Adrenal gland (tissue), 12 donors: ENCODE results near the gene PPFIA3. TPM values are rescaled to one million over a fixed set of nuclear protein-coding genes. Genes with fewer than 3 reads are reported as not detected.
A peak's percentile ranks its signal among the peaks of the same experiment; 100 is the strongest.
"Not testable (repeated sequence)": the region's sequence is repeated elsewhere in the genome, so short reads cannot be mapped to it uniquely, and the experiment has no call there.

ENCODE experiments used
- DNase-seq, 7 donors: peaks; one replicate each; pipeline ENCODE4 v3.0.0-alpha.2; 2019 to 2020
- H3K27ac ChIP-seq, 5 donors: fragments of 200-600 bp; sonication (generic) in 4 of 5; 1 replicate in 3 of 5; 2 replicates in 2 of 5; pipeline versions ENCODE4 v1.5.1 to v1.8.0; 2016 to 2020; ENCODE audit warnings: mild to moderate bottlenecking in 1 of 5
- H3K27me3 ChIP-seq: fragments of 200-600 bp; 2 replicates; pipeline ENCODE4 v1.8.0; 2021
- H3K36me3 ChIP-seq, 2 donors: fragments of 200-600 bp; replicated peaks in 1 of 2; 1 replicate in 1 of 2; 2 replicates in 1 of 2; pipeline versions ENCODE4 v1.5.1 to v1.8.0; 2018 to 2022
- H3K4me1 ChIP-seq, 2 donors: fragments of 200-600 bp; replicated peaks in 1 of 2; 1 replicate in 1 of 2; 2 replicates in 1 of 2; pipeline versions ENCODE4 v1.5.1 to v1.8.0; 2018 to 2021
- H3K4me3 ChIP-seq, 4 donors: fragments of 200-600 bp; sonication (generic) in 3 of 4; one replicate each; pipeline ENCODE4 v1.5.1; 2016 to 2018
- H3K9me3 ChIP-seq, 3 donors: fragments of 200-600 bp; sonication (generic) in 1 of 3; replicated peaks in 1 of 3; 1 replicate in 2 of 3; 2 replicates in 1 of 3; pipeline versions ENCODE4 v1.5.1 to v1.8.0; 2016 to 2021
- POLR2A ChIP-seq, 2 donors: fragments of 450-650 bp; IDR thresholded peaks; one replicate each; pipeline ENCODE4 v1.6.1; 2017; ENCODE audit warnings: antibody characterized with exemption in 2 of 2, mild to moderate bottlenecking in 2 of 2, moderate library complexity in 1 of 2
- WGBS, 4 donors: extraction: QIAGEN DNeasy Blood & Tissue Kit in 2 of 4; methylation state at CpG; one replicate each; pipeline versions ENCODE4 v1.1.5 to v1.1.7; 2013 to 2017; 5-methylcytosine and 5-hydroxymethylcytosine counted together
- intact Hi-C, 2 donors: fragments of 100-400 bp; cut with DNase I; formaldehyde crosslinking; loops; one replicate each; pipeline versions ENCODE4 v1.14.1 to v1.15.0; 2022 to 2023
- polyA plus RNA-seq, 3 donors: library from polyadenylated mRNA; stranded (reverse); fragments of 200-250 nt in 2 of 3; fragments of 350-450 nt in 1 of 3; fragmentation: Illumina TruSeq in 1 of 3; extraction: RNeasy Lipid Tissue Mini Kit (QIAGEN cat#74804) in 1 of 3; gene quantifications; one replicate each; pipeline ENCODE4 v1.2.3, GENCODE V29; 2013 to 2014
- total RNA-seq, 9 donors: library from RNA; depleted of rRNA in 4 of 9; stranded (reverse); fragments of >200 nt in 4 of 9; fragments of 120-200 nt in 1 of 9; fragmentation: NEBNext Ultra II Directional in 1 of 9; extraction: Animal tissue kit (Norgen Biotek cat#: 25700) in 1 of 9; gene quantifications; one replicate each; pipeline versions ENCODE4 v1.1.0 to v1.2.4, GENCODE V29; 2013 to 2023
- TF ChIP-seq, protein P1 (sequence below), 6 experiments: fragments of 450-650 bp in 4 of 6; fragments of 200-600 bp in 2 of 6; sonication (generic) in 1 of 6; IDR thresholded peaks; 1 replicate in 5 of 6; 2 replicates in 1 of 6; pipeline versions ENCODE4 v1.5.1 to v1.8.0; 2016 to 2021; ENCODE audit warnings: antibody characterized with exemption in 6 of 6, mild to moderate bottlenecking in 2 of 6, moderate library complexity in 1 of 6
- donor health status: healthy with polysubstance abuse.
- donor health status: Bipolar disorder and iron deficiency.
- donor health status: DM: yes; HTN: yes; CAD: no.
- donor health status: DM: no; HTN: no; CAD: no.
- donor health status: DM: no; HTN: no; CAD: no.
- donor health status: DM: yes; HTN: yes; CAD: no.

PPFIA3 gene
- total and polyA plus RNA-seq, 12 donors, result 2.9 to 60.2 (median 14.9) TPM

DNA sequence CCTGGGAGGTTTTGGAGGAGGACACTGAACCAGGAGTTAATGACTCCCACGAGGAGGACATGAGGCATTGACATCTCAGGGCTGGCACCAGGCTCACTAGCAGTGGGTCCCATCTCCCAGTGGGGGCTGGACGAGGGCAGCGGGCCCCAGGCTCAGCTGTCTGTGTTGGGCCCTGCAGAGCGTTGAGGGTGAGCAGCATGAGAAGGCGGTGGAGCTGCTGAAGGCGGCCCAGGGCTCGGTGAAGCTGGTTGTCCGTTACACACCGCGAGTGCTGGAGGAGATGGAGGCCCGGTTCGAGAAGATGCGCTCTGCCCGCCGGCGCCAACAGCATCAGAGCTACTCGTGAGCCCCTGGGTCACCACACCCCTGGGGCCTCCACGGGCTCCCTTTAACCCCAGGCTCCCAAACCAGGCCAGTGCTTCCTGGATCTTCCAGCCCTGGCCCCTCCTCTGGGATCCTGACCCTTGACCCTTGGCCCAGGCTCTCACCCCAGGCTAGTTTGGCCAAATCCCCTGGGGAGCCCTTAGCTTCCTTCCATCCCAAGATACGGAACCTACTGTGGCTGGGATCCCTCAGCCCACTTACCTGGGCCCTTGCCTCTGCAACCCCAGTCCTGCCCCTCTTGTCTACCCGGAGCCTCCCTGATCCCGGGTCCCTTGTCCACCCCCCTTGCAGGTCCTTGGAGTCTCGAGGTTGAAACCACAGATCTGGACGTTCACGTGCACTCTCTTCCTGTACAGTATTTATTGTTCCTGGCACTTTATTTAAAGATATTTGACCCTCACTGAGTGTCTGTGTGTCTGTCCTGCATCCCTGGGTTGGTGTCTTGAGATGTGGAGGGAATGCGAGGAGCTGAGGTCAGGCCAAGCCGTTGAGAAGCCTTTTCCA lies 1.4 kb upstream of the PPFIA3 start:
- H3K27me3 ChIP-seq, result no peaks in the 10 kb centered on the region
- 43 to 66% (median 56%) methylated on average over 12 to 26 of the region's 26 CpGs for WGBS, 4 donors
- H3K4me1 ChIP-seq, result peaks cover 24 to 33% of the 10 kb centered on the region in 2 donors
- TF ChIP-seq POLR2A (IDR thresholded peaks at IDR 0.05), result no peak
- TF ChIP-seq, protein P1, sequence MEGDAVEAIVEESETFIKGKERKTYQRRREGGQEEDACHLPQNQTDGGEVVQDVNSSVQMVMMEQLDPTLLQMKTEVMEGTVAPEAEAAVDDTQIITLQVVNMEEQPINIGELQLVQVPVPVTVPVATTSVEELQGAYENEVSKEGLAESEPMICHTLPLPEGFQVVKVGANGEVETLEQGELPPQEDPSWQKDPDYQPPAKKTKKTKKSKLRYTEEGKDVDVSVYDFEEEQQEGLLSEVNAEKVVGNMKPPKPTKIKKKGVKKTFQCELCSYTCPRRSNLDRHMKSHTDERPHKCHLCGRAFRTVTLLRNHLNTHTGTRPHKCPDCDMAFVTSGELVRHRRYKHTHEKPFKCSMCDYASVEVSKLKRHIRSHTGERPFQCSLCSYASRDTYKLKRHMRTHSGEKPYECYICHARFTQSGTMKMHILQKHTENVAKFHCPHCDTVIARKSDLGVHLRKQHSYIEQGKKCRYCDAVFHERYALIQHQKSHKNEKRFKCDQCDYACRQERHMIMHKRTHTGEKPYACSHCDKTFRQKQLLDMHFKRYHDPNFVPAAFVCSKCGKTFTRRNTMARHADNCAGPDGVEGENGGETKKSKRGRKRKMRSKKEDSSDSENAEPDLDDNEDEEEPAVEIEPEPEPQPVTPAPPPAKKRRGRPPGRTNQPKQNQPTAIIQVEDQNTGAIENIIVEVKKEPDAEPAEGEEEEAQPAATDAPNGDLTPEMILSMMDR (IDR thresholded peaks at IDR 0.05), result no peak
- no peak for DNase-seq
- peak overlapping the region; percentile 87 to 98 (median 96) for H3K27ac ChIP-seq
- H3K9me3 ChIP-seq, result no peaks in the 10 kb centered on the region
- intact Hi-C loops, result no loop called here
- H3K4me3 ChIP-seq, result peak overlapping the region in 2 of 4 donors; percentile 44 to 61
- H3K36me3 ChIP-seq, result no peaks in the 10 kb centered on the region

GRCh38 chr19:49118565-49119410 lies 556 bp upstream of the PPFIA3 start, which contains the start of gene C19orf73:
TSS of gene C19orf73 (minus strand) at chr19:49119143. CDS start at chr19:49119022, 121 bp downstream.
- intact Hi-C loops, result no loop called here
- WGBS, 4 donors, result 1% methylated on average over 24 to 85 of the region's 85 CpGs
- peak within 1 kb of the TSS in 2 of 4 donors; percentile 44 to 61 for H3K4me3 ChIP-seq
- H3K36me3 ChIP-seq, result no peaks in the 10 kb centered on the region
- peak within 1 kb of the TSS; percentile 87 to 98 (median 96) for H3K27ac ChIP-seq
- H3K4me1 ChIP-seq, result peaks cover 22 to 27% of the 10 kb centered on the region in 2 donors
- no peaks in the 10 kb centered on the region for H3K27me3 ChIP-seq
- H3K9me3 ChIP-seq, result no peaks in the 10 kb centered on the region
- DNase-seq, result peak; percentile 95 to 97 (median 95)
- TF ChIP-seq POLR2A (IDR thresholded peaks at IDR 0.05), result peak; percentile 34 to 70
- TF ChIP-seq, protein P1 (IDR thresholded peaks at IDR 0.05), result peak in 4 of 6 experiments; percentile 16 to 50 (median 31)

- H3K36me3 ChIP-seq, result no peaks in the 10 kb centered on the region
- no peak for DNase-seq
- intact Hi-C loops, result no loop called here
- peak overlapping the region in 1 of 5 donors; percentile 98 for H3K27ac ChIP-seq
- peak overlapping the region in 1 of 4 donors; percentile 61 for H3K4me3 ChIP-seq
- H3K4me1 ChIP-seq, result peaks cover 19 to 24% of the 10 kb centered on the region in 2 donors
- H3K27me3 ChIP-seq, result no peaks in the 10 kb centered on the region
- no peaks in the 10 kb centered on the region for H3K9me3 ChIP-seq
- TF ChIP-seq, protein P1 (IDR thresholded peaks at IDR 0.05), result no peak
- no peak for TF ChIP-seq POLR2A (IDR thresholded peaks at IDR 0.05)
- 15 to 34% (median 17%) methylated on average over 4 to 16 of the region's 16 CpGs for WGBS, 4 donors
These were observed 960 bp downstream of the PPFIA3 start for GRCh38 chr19:49120325-49120683.

GRCh38 chr19:49120868-49121267 lies 1.5 kb downstream of the PPFIA3 start:
- DNase-seq, result no peak
- Histone ChIP-seq H3K4me3 (no peak overlapping the region), H3K27ac (no peak overlapping the region), H3K4me1 (peaks cover 19 to 24% of the 10 kb centered on the region in 2 donors), H3K36me3 (no peaks in the 10 kb centered on the region), H3K27me3 (no peaks in the 10 kb centered on the region), H3K9me3 (no peaks in the 10 kb centered on the region)
- intact Hi-C loops, result no loop called here
- TF ChIP-seq, protein P1 (IDR thresholded peaks at IDR 0.05), result no peak
- TF ChIP-seq POLR2A (IDR thresholded peaks at IDR 0.05), result no peak
- 91 to 97% (median 95%) methylated on average over 2 of the region's 2 CpGs for WGBS, 4 donors

DNA sequence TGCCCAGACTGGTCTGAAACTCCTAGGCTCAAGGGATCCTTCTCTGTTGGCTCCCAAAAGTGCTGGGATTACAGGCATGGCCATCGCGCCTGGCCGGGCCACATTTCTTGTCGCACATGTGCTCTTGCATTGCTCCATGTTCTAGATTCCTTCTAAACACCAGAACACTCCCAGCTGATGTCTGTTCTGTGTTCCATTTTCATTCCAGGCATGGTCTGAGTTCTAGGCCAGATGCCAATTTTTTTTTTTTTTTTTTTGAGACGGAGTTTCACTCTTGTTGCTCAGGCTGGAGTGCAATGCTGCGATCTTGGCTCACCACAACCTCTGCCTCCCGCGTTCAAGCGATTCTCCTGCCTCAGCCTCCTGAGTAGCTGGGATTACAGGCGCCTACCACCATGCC lies 2.5 kb downstream of the PPFIA3 start:
- H3K4me3 ChIP-seq, intact Hi-C loops, H3K9me3 ChIP-seq, H3K27ac ChIP-seq, H3K36me3 ChIP-seq, DNase-seq, H3K27me3 ChIP-seq: not testable (repeated sequence)
- H3K4me1 ChIP-seq, result peaks cover 19 to 24% of the 10 kb centered on the region in 2 donors
- WGBS, 4 donors, result 78 to 83% (median 82%) methylated on average over 10 of the region's 10 CpGs

DNA sequence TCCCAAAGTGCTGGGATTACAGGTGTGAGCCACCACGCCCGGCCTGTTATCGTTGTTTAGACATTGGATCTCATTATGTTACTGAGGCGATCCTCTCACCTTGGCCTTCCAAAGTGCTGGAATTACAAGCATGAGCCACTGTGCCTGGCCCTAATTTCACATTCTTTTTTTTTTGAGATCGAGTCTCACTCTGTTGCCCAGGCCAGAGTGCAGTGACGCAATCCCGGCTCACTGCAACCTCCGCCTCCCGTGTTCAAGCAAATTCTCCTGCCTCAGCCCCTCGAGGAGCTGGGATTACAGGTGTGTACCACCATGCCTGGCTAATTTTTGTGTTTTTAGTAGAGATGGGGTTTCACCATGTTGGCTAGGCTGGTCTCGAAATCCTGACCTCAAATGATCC lies 3.9 kb downstream of the PPFIA3 start:
- H3K36me3 ChIP-seq, DNase-seq, H3K27ac ChIP-seq, H3K9me3 ChIP-seq, intact Hi-C loops, H3K4me3 ChIP-seq, H3K27me3 ChIP-seq: not testable (repeated sequence)
- H3K4me1 ChIP-seq, result peaks cover 14 to 19% of the 10 kb centered on the region in 2 donors
- WGBS, 4 donors, result 82 to 95% (median 90%) methylated on average over 11 of the region's 11 CpGs
